Fibroblast of villous mesenchyme (primary cell): Measurements from ENCODE around the gene PCBP3. TPM values are rescaled to one million over a fixed set of nuclear protein-coding genes. Genes with fewer than 3 reads are reported as not detected.

Source experiments
- DNase-seq: peaks from one replicate; pipeline ENCODE4 v3.0.0-alpha.2; 2010; ENCODE audit warnings: low read depth
- H3K4me3 ChIP-seq: 2 replicates; pipeline ENCODE4 v1.5.1; 2011; ENCODE audit warnings: low read depth, mild to moderate bottlenecking, low read length
- total RNA-seq: library from RNA; depleted of rRNA; stranded (reverse); fragments of >200 nt; gene quantifications from 2 replicates; pipeline ENCODE4 v1.2.3, GENCODE V29; 2012
- TF ChIP-seq, protein P1 (sequence below): IDR thresholded peaks from 2 replicates; pipeline ENCODE4 v1.5.1; 2012; ENCODE audit warnings: low read depth, mild to moderate bottlenecking, low read length; ENCODE audit not compliant: insufficient read depth

Gene PCBP3
- total RNA-seq, 1 donor, result 1.3 TPM

- DNase-seq, result no peak
- no peak overlapping the region for H3K4me3 ChIP-seq
- TF ChIP-seq, protein P1, sequence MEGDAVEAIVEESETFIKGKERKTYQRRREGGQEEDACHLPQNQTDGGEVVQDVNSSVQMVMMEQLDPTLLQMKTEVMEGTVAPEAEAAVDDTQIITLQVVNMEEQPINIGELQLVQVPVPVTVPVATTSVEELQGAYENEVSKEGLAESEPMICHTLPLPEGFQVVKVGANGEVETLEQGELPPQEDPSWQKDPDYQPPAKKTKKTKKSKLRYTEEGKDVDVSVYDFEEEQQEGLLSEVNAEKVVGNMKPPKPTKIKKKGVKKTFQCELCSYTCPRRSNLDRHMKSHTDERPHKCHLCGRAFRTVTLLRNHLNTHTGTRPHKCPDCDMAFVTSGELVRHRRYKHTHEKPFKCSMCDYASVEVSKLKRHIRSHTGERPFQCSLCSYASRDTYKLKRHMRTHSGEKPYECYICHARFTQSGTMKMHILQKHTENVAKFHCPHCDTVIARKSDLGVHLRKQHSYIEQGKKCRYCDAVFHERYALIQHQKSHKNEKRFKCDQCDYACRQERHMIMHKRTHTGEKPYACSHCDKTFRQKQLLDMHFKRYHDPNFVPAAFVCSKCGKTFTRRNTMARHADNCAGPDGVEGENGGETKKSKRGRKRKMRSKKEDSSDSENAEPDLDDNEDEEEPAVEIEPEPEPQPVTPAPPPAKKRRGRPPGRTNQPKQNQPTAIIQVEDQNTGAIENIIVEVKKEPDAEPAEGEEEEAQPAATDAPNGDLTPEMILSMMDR, result no peak
Observed at GRCh38 chr21:45916011-45916840, 272.7 kb downstream of the PCBP3 start.

DNA sequence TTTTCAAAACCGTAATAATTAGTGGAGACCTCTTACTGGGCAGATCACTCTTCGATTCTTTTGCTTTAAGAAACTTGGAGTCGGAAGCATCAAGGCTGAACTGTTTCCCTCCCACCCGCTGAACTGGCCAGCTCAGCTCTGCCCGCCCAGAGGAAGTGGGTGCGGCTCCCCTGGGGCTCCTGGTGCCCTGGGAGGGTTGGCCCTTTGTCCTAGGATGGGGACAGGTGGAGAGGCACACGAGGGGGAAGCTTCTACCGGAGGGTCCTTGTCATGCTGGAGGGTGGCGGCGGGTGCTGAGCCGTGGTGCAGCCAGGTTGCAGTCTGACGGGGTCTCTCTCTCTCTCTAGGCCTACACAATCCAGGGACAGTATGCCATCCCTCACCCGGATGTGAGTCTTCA, 273.7 kb downstream of the PCBP3 start:
- H3K4me3 ChIP-seq, result no peak overlapping the region
- DNase-seq, result no peak
- TF ChIP-seq, protein P1, result no peak

GRCh38 chr21:45918011-45918410, 274.5 kb downstream of the PCBP3 start:
- TF ChIP-seq, protein P1, result no peak
- DNase-seq, result no peak
- no peak overlapping the region for H3K4me3 ChIP-seq

- no peak for DNase-seq
- TF ChIP-seq, protein P1, result no peak
- H3K4me3 ChIP-seq, result no peak overlapping the region
Observed at GRCh38 chr21:45918835-45919447, 275.4 kb downstream of the PCBP3 start.

- TF ChIP-seq, protein P1, result no peak
- no peak overlapping the region for H3K4me3 ChIP-seq
- DNase-seq, result no peak
Observed at GRCh38 chr21:45919593-45919992, 276.1 kb downstream of the PCBP3 start.

GRCh38 chr21:45920824-45921600, 277.5 kb downstream of the PCBP3 start:
- no peak overlapping the region for H3K4me3 ChIP-seq
- TF ChIP-seq, protein P1, result no peak
- no peak for DNase-seq
